ENCODE results near the gene TMEM252. TPM values are rescaled to one million over a fixed set of nuclear protein-coding genes. Genes with fewer than 3 reads are reported as not detected.

Gene TMEM252, protein sequence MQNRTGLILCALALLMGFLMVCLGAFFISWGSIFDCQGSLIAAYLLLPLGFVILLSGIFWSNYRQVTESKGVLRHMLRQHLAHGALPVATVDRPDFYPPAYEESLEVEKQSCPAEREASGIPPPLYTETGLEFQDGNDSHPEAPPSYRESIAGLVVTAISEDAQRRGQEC
- not detected for total RNA-seq
- long read RNA-seq = 0 reads

- Histone ChIP-seq H3K9me3 (no peaks in the 10 kb centered on the region), H3K27ac (no peak within 1 kb of the TSS), H3K4me3 (no peak within 1 kb of the TSS), H3K27me3 (no peaks in the 10 kb centered on the region), H3K36me3 (no peaks in the 10 kb centered on the region), H3K4me1 (peaks cover 8% of the 10 kb centered on the region)
- ATAC-seq = peak; percentile 31
- intact Hi-C loops (cut with DNase I) = no loop called here
- DNase-seq = no peak
- TF ChIP-seq, protein P1, sequence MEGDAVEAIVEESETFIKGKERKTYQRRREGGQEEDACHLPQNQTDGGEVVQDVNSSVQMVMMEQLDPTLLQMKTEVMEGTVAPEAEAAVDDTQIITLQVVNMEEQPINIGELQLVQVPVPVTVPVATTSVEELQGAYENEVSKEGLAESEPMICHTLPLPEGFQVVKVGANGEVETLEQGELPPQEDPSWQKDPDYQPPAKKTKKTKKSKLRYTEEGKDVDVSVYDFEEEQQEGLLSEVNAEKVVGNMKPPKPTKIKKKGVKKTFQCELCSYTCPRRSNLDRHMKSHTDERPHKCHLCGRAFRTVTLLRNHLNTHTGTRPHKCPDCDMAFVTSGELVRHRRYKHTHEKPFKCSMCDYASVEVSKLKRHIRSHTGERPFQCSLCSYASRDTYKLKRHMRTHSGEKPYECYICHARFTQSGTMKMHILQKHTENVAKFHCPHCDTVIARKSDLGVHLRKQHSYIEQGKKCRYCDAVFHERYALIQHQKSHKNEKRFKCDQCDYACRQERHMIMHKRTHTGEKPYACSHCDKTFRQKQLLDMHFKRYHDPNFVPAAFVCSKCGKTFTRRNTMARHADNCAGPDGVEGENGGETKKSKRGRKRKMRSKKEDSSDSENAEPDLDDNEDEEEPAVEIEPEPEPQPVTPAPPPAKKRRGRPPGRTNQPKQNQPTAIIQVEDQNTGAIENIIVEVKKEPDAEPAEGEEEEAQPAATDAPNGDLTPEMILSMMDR (IDR thresholded peaks at IDR 0.05) = no peak
Measured at GRCh38 chr9:68540712-68541535, at the start of gene TMEM252. Gene TMEM252 (minus strand): TSS chr9:68540883. CDS start chr9:68540814, 69 bp downstream.

DNA sequence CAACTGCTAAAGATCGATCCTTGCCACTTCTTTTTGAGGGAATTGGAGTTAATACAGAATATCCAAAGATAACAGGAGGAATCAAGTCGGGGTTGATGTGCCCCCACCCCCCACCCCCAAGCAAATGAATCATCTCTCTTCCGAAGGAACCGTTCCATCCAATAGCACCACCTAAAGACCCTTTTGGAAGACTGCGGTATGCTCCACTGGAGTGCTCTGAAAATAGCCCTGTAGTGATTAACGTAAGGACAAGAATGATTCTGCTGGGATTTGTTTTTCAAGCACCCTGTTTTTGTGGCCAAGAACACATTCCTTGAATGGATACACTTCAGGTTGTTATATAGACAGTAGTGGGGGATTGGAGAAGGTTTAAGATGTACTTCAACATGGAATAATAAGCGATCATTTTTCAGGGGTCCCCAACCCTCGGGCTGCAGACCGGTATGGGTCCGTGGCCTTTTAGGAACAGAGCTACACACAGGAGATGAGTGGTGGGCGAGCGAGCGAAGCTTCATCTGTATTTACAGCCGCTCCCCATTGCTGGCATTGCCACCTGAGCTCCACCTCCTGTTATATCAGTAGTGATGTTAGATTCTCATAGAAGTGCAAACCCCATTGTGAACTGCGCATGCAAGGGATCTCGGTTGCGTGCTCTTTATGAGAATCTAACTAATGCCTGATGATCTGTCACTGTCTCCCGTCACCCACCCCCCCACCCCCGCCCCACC, 44.5 kb upstream of the TMEM252 start:
- intact Hi-C loops (cut with DNase I) = no loop called here
- no peaks in the 10 kb centered on the region for H3K4me1 ChIP-seq
- H3K9me3 ChIP-seq = no peaks in the 10 kb centered on the region
- ATAC-seq = no peak
- no peak overlapping the region for H3K27ac ChIP-seq
- no peak for DNase-seq
- H3K4me3 ChIP-seq = no peak overlapping the region
- no peaks in the 10 kb centered on the region for H3K27me3 ChIP-seq
- H3K36me3 ChIP-seq = no peaks in the 10 kb centered on the region
- TF ChIP-seq, protein P1 (IDR thresholded peaks at IDR 0.05) = no peak

- H3K27me3 ChIP-seq = no peaks in the 10 kb centered on the region
- H3K4me3 ChIP-seq = no peak overlapping the region
- no peak overlapping the region for H3K27ac ChIP-seq
- H3K4me1 ChIP-seq = no peaks in the 10 kb centered on the region
- no peaks in the 10 kb centered on the region for H3K9me3 ChIP-seq
- DNase-seq (peak; percentile 82), ATAC-seq (peak; percentile 100)
- intact Hi-C loops (cut with DNase I) = loop anchor here (5.0 kb wide), 1 partner anchor 418 kb away; no protein-coding TSS in a partner anchor
- no peaks in the 10 kb centered on the region for H3K36me3 ChIP-seq
- TF ChIP-seq, protein P1 (IDR thresholded peaks at IDR 0.05) = peak; percentile 99
Measured at GRCh38 chr9:68584189-68585033, 43.7 kb upstream of the TMEM252 start.

DNA sequence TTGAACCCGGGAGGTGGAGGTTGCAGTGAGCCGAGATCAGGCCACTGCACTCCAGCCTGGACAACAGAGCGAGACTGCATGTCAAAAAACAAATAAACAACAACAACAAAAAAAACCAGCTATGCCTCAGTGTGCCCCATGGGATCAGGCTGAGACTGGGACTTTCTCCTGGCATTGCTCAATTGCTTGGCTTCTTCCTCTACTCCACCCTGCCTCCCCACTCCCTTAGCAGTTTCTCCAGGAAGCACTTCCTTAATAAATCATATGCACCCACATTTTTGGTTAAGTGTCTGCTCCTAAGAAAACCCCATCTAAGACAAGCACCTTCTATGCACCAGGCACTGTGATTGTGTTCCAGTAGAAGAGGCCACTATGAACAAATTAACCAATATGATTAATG, 41.0 kb upstream of the TMEM252 start:
- Histone ChIP-seq H3K9me3 (no peaks in the 10 kb centered on the region), H3K36me3 (no peaks in the 10 kb centered on the region), H3K4me1 (no peaks in the 10 kb centered on the region), H3K27ac (no peak overlapping the region), H3K4me3 (no peak overlapping the region), H3K27me3 (no peaks in the 10 kb centered on the region)
- ATAC-seq = no peak
- DNase-seq = no peak
- intact Hi-C loops (cut with DNase I) = loop anchor here (5.0 kb wide), 1 partner anchor 421 kb away; no protein-coding TSS in a partner anchor
- TF ChIP-seq, protein P1 (IDR thresholded peaks at IDR 0.05) = no peak

All from upper lobe of right lung (tissue), 1 donor.